GM23248 (cell line): ENCODE results near the gene WDCP.

ENCODE experiments used
- EZH2 ChIP-seq: fragments of 200-600 bp; sonication (generic); IDR thresholded peaks from 2 replicates; pipeline ENCODE4 v1.6.1; 2018; ENCODE audit warnings: antibody characterized with exemption, mild to moderate bottlenecking; ENCODE audit not compliant: insufficient read depth, poor library complexity, severe bottlenecking
- EZH2phosphoT487 ChIP-seq: fragments of 200-600 bp; sonication (generic); IDR thresholded peaks from 2 replicates; pipeline ENCODE4 v1.6.1; 2018; ENCODE audit warnings: antibody characterized with exemption, moderate library complexity, mild to moderate bottlenecking, low read depth; ENCODE audit not compliant: insufficient read depth

DNA sequence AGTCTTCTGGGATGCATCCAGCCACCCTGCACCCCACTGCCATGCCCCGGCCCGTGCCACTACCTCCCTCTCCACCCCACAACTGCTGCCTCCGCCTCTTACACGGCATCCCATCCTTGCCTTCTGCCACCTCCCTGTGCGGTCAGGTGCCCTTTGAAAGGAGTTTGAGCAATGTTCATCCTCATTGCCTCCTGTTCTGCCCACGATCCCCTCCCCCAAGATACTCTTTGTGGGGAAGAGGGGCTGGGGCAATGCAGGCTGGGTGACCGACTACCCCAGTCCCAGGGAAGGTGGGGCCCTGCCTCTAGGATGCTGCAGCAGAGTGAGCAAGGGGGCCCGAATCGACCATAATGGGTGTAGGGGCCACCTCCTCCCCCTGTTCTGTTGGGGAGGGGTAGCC is 28.9 kb downstream of the WDCP start:
- TF ChIP-seq EZH2: no peak
- no peak for TF ChIP-seq EZH2phosphoT487
